ENCODE results near the gene RORC. TPM values are rescaled to one million over a fixed set of nuclear protein-coding genes. Genes with fewer than 3 reads are reported as not detected.

Gene RORC
- total and polyA plus RNA-seq, 2 of the 8 experiments (the other 6 are each of a cell fraction or from before 2014, with no cell fraction given) = 0.44 to 0.54 TPM

GRCh38 chr1:151801310-151801820 lies 30.2 kb downstream of the RORC start (continued):
- TF ChIP-seq BCL11A (IDR thresholded peaks at IDR 0.05; ENCODE audit: low read depth in 2 of 2, low read length in 2 of 2) (no peak), BACH1 (IDR thresholded peaks at IDR 0.05; ENCODE audit: low read length) (no peak), SP2 (IDR thresholded peaks at IDR 0.05; ENCODE audit: low read length) (no peak), RXRA (IDR thresholded peaks at IDR 0.05; ENCODE audit: insufficient read depth, low read depth, low read length) (no peak)

Measured in H1 (cell line).